ENCODE results near the gene MEST.
A peak's percentile ranks its signal among the peaks of the same experiment; 100 is the strongest.
"Not testable (repeated sequence)": the region's sequence is repeated elsewhere in the genome, so short reads cannot be mapped to it uniquely, and the experiment has no call there.

MEST gene

GRCh38 chr7:130515315-130516040, 23.6 kb downstream of the MEST start:
- Histone ChIP-seq H2AFZ (ENCODE audit: low read length) (no peak overlapping the region), H3K79me1 (ENCODE audit: low read depth, low read length) (no peaks in the 10 kb centered on the region), H2AK5ac (ENCODE audit: low read depth, low read length) (no peak overlapping the region), H3K27ac (replicated peaks; ENCODE audit: low read length) (peak overlapping the region; percentile 11), H3K9ac (ENCODE audit: low read depth, low read length, poor library complexity) (no peak overlapping the region), H3K14ac (ENCODE audit: low read length) (no peak overlapping the region), H3K4me3 (ENCODE audit: low read length in 2 of 2) (no peak overlapping the region), H3K4me2 (ENCODE audit: insufficient read depth, low read length, poor library complexity, severe bottlenecking) (no peak overlapping the region), H2BK15ac (ENCODE audit: low read length) (no peak overlapping the region), H3K23ac (ENCODE audit: low read depth, low read length, poor library complexity) (no peak overlapping the region), H4K8ac (ENCODE audit: low read depth, low read length) (no peak overlapping the region), H4K91ac (ENCODE audit: low read depth, low read length, poor library complexity) (no peak overlapping the region), H3K9me3 (replicated peaks in 1 of 2; ENCODE audit: control insufficient read depth in 2 of 2, insufficient read depth in 1 of 2, low read depth in 1 of 2, low read length in 2 of 2) (no peaks in the 10 kb centered on the region), H3K27me3 (ENCODE audit: control insufficient read depth in 3 of 3, insufficient read depth in 3 of 3, low read depth in 1 of 3, low read length in 3 of 3) (no peaks in the 10 kb centered on the region), H3K36me3 (replicated peaks in 1 of 2; ENCODE audit: control insufficient read depth in 2 of 2, insufficient read depth in 2 of 2, low read length in 2 of 2) (peaks cover 10 to 76% of the 10 kb centered on the region in 2 donors), H3K18ac (ENCODE audit: low read length) (no peak overlapping the region), H3K4ac (ENCODE audit: low read length) (no peak overlapping the region), H2BK120ac (ENCODE audit: low read depth, low read length) (no peak overlapping the region), H2BK5ac (ENCODE audit: low read length) (no peak overlapping the region), H2BK12ac (ENCODE audit: low read length) (no peak overlapping the region), H3K4me1 (ENCODE audit: control insufficient read depth in 2 of 2, insufficient read depth in 1 of 2, low read depth in 1 of 2, low read length in 2 of 2) (peaks cover 6 to 9% of the 10 kb centered on the region in 2 donors)
- DNase-seq (ENCODE audit: low spot score) = no peak
- no CpG with 5 or more reads among the region's 3 CpGs for WGBS, 2 donors (ENCODE audit: extremely low coverage in 2 of 2, insufficient read length in 2 of 2, insufficient replicate concordance in 1 of 2)

- no peak overlapping the region for H2BK12ac ChIP-seq (ENCODE audit: low read length)
- no peak overlapping the region for H3K4me2 ChIP-seq (ENCODE audit: insufficient read depth, low read length, poor library complexity, severe bottlenecking)
- H3K4me1 ChIP-seq (ENCODE audit: control insufficient read depth in 2 of 2, insufficient read depth in 1 of 2, low read depth in 1 of 2, low read length in 2 of 2) = peaks cover 0 to 4% of the 10 kb centered on the region in 2 donors
- no peak overlapping the region for H3K4ac ChIP-seq (ENCODE audit: low read length)
- H3K23ac ChIP-seq (ENCODE audit: low read depth, low read length, poor library complexity) = no peak overlapping the region
- H3K27me3 ChIP-seq (ENCODE audit: control insufficient read depth in 3 of 3, insufficient read depth in 3 of 3, low read depth in 1 of 3, low read length in 3 of 3) = no peaks in the 10 kb centered on the region
- no peak overlapping the region for H3K14ac ChIP-seq (ENCODE audit: low read length)
- no peak overlapping the region for H3K9ac ChIP-seq (ENCODE audit: low read depth, low read length, poor library complexity)
- no peaks in the 10 kb centered on the region for H3K79me1 ChIP-seq (ENCODE audit: low read depth, low read length)
- no peak overlapping the region for H2AK5ac ChIP-seq (ENCODE audit: low read depth, low read length)
- no peak overlapping the region for H3K4me3 ChIP-seq (ENCODE audit: low read length in 2 of 2)
- DNase-seq (ENCODE audit: low spot score) = no peak
- no CpG with 5 or more reads among the region's 4 CpGs for WGBS, 2 donors (ENCODE audit: extremely low coverage in 2 of 2, insufficient read length in 2 of 2, insufficient replicate concordance in 1 of 2)
- no peak overlapping the region for H4K91ac ChIP-seq (ENCODE audit: low read depth, low read length, poor library complexity)
- H2BK120ac ChIP-seq (ENCODE audit: low read depth, low read length) = no peak overlapping the region
- H3K9me3 ChIP-seq (replicated peaks in 1 of 2; ENCODE audit: control insufficient read depth in 2 of 2, insufficient read depth in 1 of 2, low read depth in 1 of 2, low read length in 2 of 2) = no peaks in the 10 kb centered on the region
- H2BK15ac ChIP-seq (ENCODE audit: low read length) = no peak overlapping the region
- no peak overlapping the region for H2AFZ ChIP-seq (ENCODE audit: low read length)
- no peak overlapping the region for H3K18ac ChIP-seq (ENCODE audit: low read length)
- H3K27ac ChIP-seq (replicated peaks; ENCODE audit: low read length) = no peak overlapping the region
- H2BK5ac ChIP-seq (ENCODE audit: low read length) = no peak overlapping the region
- no peak overlapping the region for H4K8ac ChIP-seq (ENCODE audit: low read depth, low read length)
- peaks cover 16 to 71% of the 10 kb centered on the region in 2 donors for H3K36me3 ChIP-seq (replicated peaks in 1 of 2; ENCODE audit: control insufficient read depth in 2 of 2, insufficient read depth in 2 of 2, low read length in 2 of 2)
Measured at GRCh38 chr7:130521258-130521951, 29.5 kb downstream of the MEST start.

- H2AK5ac ChIP-seq (ENCODE audit: low read depth, low read length); H3K4me2 ChIP-seq (ENCODE audit: insufficient read depth, low read length, poor library complexity, severe bottlenecking); H2BK15ac ChIP-seq (ENCODE audit: low read length); H4K91ac ChIP-seq (ENCODE audit: low read depth, low read length, poor library complexity); H2BK5ac ChIP-seq (ENCODE audit: low read length); H4K8ac ChIP-seq (ENCODE audit: low read depth, low read length); H3K27ac ChIP-seq (replicated peaks; ENCODE audit: low read length); H3K79me1 ChIP-seq (ENCODE audit: low read depth, low read length); H2AFZ ChIP-seq (ENCODE audit: low read length); H3K9ac ChIP-seq (ENCODE audit: low read depth, low read length, poor library complexity); H3K4me1 ChIP-seq (ENCODE audit: control insufficient read depth in 2 of 2, insufficient read depth in 1 of 2, low read depth in 1 of 2, low read length in 2 of 2); DNase-seq (ENCODE audit: low spot score); H2BK120ac ChIP-seq (ENCODE audit: low read depth, low read length); H3K23ac ChIP-seq (ENCODE audit: low read depth, low read length, poor library complexity); H3K18ac ChIP-seq (ENCODE audit: low read length); H3K14ac ChIP-seq (ENCODE audit: low read length); H3K4ac ChIP-seq (ENCODE audit: low read length); H2BK12ac ChIP-seq (ENCODE audit: low read length); H3K9me3 ChIP-seq (replicated peaks in 1 of 2; ENCODE audit: control insufficient read depth in 2 of 2, insufficient read depth in 1 of 2, low read depth in 1 of 2, low read length in 2 of 2); H3K27me3 ChIP-seq (ENCODE audit: control insufficient read depth in 3 of 3, insufficient read depth in 3 of 3, low read depth in 1 of 3, low read length in 3 of 3); H3K4me3 ChIP-seq (ENCODE audit: low read length in 2 of 2): not testable (repeated sequence)
- no CpG with 5 or more reads among the region's 17 CpGs for WGBS, 2 donors (ENCODE audit: extremely low coverage in 2 of 2, insufficient read length in 2 of 2, insufficient replicate concordance in 1 of 2)
- peaks cover 14 to 56% of the 10 kb centered on the region in 2 donors for H3K36me3 ChIP-seq (replicated peaks in 1 of 2; ENCODE audit: control insufficient read depth in 2 of 2, insufficient read depth in 2 of 2, low read length in 2 of 2)
Measured at GRCh38 chr7:130523519-130524125, 31.7 kb downstream of the MEST start.

- no peak overlapping the region for H4K91ac ChIP-seq (ENCODE audit: low read depth, low read length, poor library complexity)
- no peak overlapping the region for H3K18ac ChIP-seq (ENCODE audit: low read length)
- no peak overlapping the region for H2BK15ac ChIP-seq (ENCODE audit: low read length)
- H3K36me3 ChIP-seq (replicated peaks in 1 of 2; ENCODE audit: control insufficient read depth in 2 of 2, insufficient read depth in 2 of 2, low read length in 2 of 2) = peaks cover 16 to 61% of the 10 kb centered on the region in 2 donors
- H2AK5ac ChIP-seq (ENCODE audit: low read depth, low read length) = no peak overlapping the region
- no peak overlapping the region for H3K27ac ChIP-seq (replicated peaks; ENCODE audit: low read length)
- H3K9me3 ChIP-seq (replicated peaks in 1 of 2; ENCODE audit: control insufficient read depth in 2 of 2, insufficient read depth in 1 of 2, low read depth in 1 of 2, low read length in 2 of 2) = no peaks in the 10 kb centered on the region
- H3K79me1 ChIP-seq (ENCODE audit: low read depth, low read length) = no peaks in the 10 kb centered on the region
- H2AFZ ChIP-seq (ENCODE audit: low read length) = no peak overlapping the region
- no peak overlapping the region for H3K4me2 ChIP-seq (ENCODE audit: insufficient read depth, low read length, poor library complexity, severe bottlenecking)
- H3K4me1 ChIP-seq (ENCODE audit: control insufficient read depth in 2 of 2, insufficient read depth in 1 of 2, low read depth in 1 of 2, low read length in 2 of 2) = peaks cover 0 to 4% of the 10 kb centered on the region in 2 donors
- no peak overlapping the region for H3K23ac ChIP-seq (ENCODE audit: low read depth, low read length, poor library complexity)
- H3K14ac ChIP-seq (ENCODE audit: low read length) = no peak overlapping the region
- no peak overlapping the region for H3K9ac ChIP-seq (ENCODE audit: low read depth, low read length, poor library complexity)
- no peak overlapping the region for H4K8ac ChIP-seq (ENCODE audit: low read depth, low read length)
- no peaks in the 10 kb centered on the region for H3K27me3 ChIP-seq (ENCODE audit: control insufficient read depth in 3 of 3, insufficient read depth in 3 of 3, low read depth in 1 of 3, low read length in 3 of 3)
- H3K4ac ChIP-seq (ENCODE audit: low read length) = no peak overlapping the region
- H3K4me3 ChIP-seq (ENCODE audit: low read length in 2 of 2) = peak overlapping the region in 1 of 2 donors; percentile 23
- H2BK12ac ChIP-seq (ENCODE audit: low read length) = no peak overlapping the region
- no peak for DNase-seq (ENCODE audit: low spot score)
- no peak overlapping the region for H2BK5ac ChIP-seq (ENCODE audit: low read length)
- H2BK120ac ChIP-seq (ENCODE audit: low read depth, low read length) = no peak overlapping the region
- no CpG with 5 or more reads among the region's 5 CpGs for WGBS, 2 donors (ENCODE audit: extremely low coverage in 2 of 2, insufficient read length in 2 of 2, insufficient replicate concordance in 1 of 2)
Measured at GRCh38 chr7:130524628-130525027, 32.7 kb downstream of the MEST start.

Measured in neuronal stem cell (in vitro differentiated cells).